ENCODE data around the gene CROCC2. TPM values are rescaled to one million over a fixed set of nuclear protein-coding genes. Genes with fewer than 3 reads are reported as not detected.

CROCC2 gene
- total RNA-seq (not detected in 2 replicates), polyA plus RNA-seq (not detected in 2 replicates), polyA minus RNA-seq (not detected in 2 replicates)
- total RNA-seq (2013), result 0.02 TPM

DNA sequence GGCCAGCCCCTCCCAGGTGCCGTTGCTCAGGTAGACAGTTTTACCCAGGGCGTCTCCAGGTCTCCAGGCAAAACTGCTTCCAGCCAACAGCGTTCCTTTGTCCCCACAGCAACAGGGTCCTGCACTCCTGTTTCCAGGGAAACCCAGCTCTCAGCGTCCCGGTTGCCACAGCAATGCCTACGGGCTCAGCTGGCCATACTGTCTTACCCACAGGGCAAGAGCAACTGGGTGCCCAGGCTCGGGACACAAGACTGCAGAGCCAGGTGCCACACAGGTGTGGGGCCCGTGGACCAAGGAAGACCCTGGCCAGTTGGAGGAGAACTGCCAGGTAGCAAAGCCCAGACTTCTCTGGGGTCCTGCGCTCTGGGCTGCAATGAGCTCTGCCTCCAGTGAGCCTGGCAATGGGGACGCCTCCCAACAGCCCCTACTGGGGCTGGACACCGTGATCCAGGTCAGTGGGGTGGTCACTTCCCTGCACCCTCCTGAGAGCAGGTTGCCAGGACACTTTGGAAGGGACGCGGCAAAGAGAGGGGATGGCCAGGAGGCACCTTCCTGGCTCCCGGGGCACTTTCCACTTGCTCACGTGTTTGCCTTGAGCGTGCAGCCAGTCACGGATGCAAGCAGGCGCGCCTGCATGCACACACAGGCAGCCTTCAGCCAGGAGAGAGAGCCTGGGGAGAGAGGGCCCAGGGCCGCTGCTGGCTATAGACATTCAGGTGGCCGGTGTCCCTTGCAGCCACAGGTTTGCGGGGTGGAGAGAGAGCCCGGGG, at the start of gene CROCC2:
TSS of gene CROCC2 (plus strand) at position 196 of the 770 bp plus-strand sequence. CDS start at position 374, 178 bp downstream.
- Histone ChIP-seq H3K9me3 (ENCODE audit: control extremely low read depth in 1 of 3, control insufficient read depth in 2 of 3, insufficient read depth in 1 of 3, low read length in 2 of 3) (no peaks in the 10 kb centered on the region), H3K36me3 (replicated peaks in 1 of 2; ENCODE audit: control extremely low read depth in 1 of 2, control insufficient read depth in 1 of 2, extremely low read depth in 1 of 2, insufficient read depth in 2 of 2, low read length in 1 of 2) (no peaks in the 10 kb centered on the region), H2AFZ (ENCODE audit: insufficient read depth, low read depth, low read length, poor library complexity, severe bottlenecking) (no peak within 1 kb of the TSS), H3K4me3 (ENCODE audit: control extremely low read depth in 1 of 5, extremely low read depth in 1 of 5, insufficient read depth in 1 of 5, low read depth in 2 of 5, low read length in 4 of 5) (no peak within 1 kb of the TSS), H3K27me3 (replicated peaks in 1 of 4; ENCODE audit: control extremely low read depth in 1 of 4, control insufficient read depth in 3 of 4, insufficient read depth in 4 of 4, low read length in 3 of 4) (peaks cover 0 to 5% (median 0%) of the 10 kb centered on the region in 4 experiments), H3K4me1 (ENCODE audit: control insufficient read depth in 2 of 2, insufficient read depth in 2 of 2, low read length in 2 of 2) (no peaks in the 10 kb centered on the region), H3K79me2 (ENCODE audit: control insufficient read depth, insufficient read depth, low read length) (no peaks in the 10 kb centered on the region), H3K27ac (ENCODE audit: low read length in 2 of 2) (no peak within 1 kb of the TSS), H3K4me2 (replicated peaks; ENCODE audit: low read depth, low read length, poor library complexity, severe bottlenecking) (no peak within 1 kb of the TSS), H3K9ac (ENCODE audit: low read length) (no peak within 1 kb of the TSS), H4K20me1 (ENCODE audit: control insufficient read depth, insufficient read depth, low read length, poor library complexity, severe bottlenecking) (no peaks in the 10 kb centered on the region)
- WGBS (ENCODE audit: insufficient coverage), result 84% methylated on average over 20 of the region's 23 CpGs
- TF ChIP-seq CTCF (IDR thresholded peaks at IDR 0.05), result no peak
- no peak for TF ChIP-seq EZH2 (IDR thresholded peaks at IDR 0.05; ENCODE audit: borderline replicate concordance, insufficient read depth, low read depth, low read length, poor library complexity, severe bottlenecking)
- intact Hi-C loops (cut with micrococcal nuclease), result no loop called here
- Mint-ChIP-seq H3K4me3 (no peak within 1 kb of the TSS), H3K27ac (no peak within 1 kb of the TSS), H3K9me3 (ENCODE audit: insufficient read depth) (no peaks in the 10 kb centered on the region), H3K27me3 (peaks cover 8% of the 10 kb centered on the region), H3K4me1 (no peaks in the 10 kb centered on the region)
- ChIA-PET CTCF (no interaction called here), POLR2A (no interaction called here)
- DNase-seq (no peak), ATAC-seq (ENCODE audit: low read depth) (no peak)

All from B cell (primary cell).